HepG2 (cell line): ENCODE data around the gene COG1. TPM values are rescaled to one million over a fixed set of nuclear protein-coding genes. Genes with fewer than 3 reads are reported as not detected.

Experiments used
- ATAC-seq: fragments of 200-7000 bp; cut with Tn5 transposase; 3 replicates; pipeline ENCODE4 v1.9.1; 2020; ENCODE audit warnings: mild to moderate bottlenecking, moderate library complexity
- BruUV-seq: library from RNA; stranded (reverse); fragments of 400-500 nt; replicated peaks from 2 replicates; lab custom pipeline; 2021; lab: Mats Ljungman, UMichigan
- CTCF ChIA-PET: fragments of 300-600 bp; formaldehyde crosslinking; extraction: SDS; loops from one replicate; lab custom pipeline; 2021; ENCODE audit warnings: low total read pairs, inconsistent platforms, low intra/inter-chr PET ratio; lab: Yijun Ruan, JAX
- POLR2A ChIA-PET: fragments of 350-600 bp; sonication (Branson Sonifier 250); formaldehyde crosslinking; loops from one replicate; lab custom pipeline; 2020; ENCODE audit warnings: antibody characterized with exemption, inconsistent platforms; lab: Yijun Ruan, JAX
- DNase-seq: peaks from one replicate; pipeline ENCODE4 v3.0.0-alpha.2; 2015; ENCODE audit warnings: low spot score
- FAIRE-seq: peaks from 3 replicates; lab custom pipeline; 2011; peaks lifted over from hg19 to GRCh38; lab: Jason Lieb, UNC
- H2AFZ ChIP-seq: one replicate; pipeline ENCODE4 v1.6.1; 2011; ENCODE audit warnings: low read length, inconsistent platforms
- H3K27ac ChIP-seq: fragments of 300-600 bp; 3 replicates; pipeline ENCODE4 v1.8.0; 2011; ENCODE audit warnings: mixed run types, mild to moderate bottlenecking, mixed read lengths, low read length, inconsistent platforms; ENCODE audit not compliant: insufficient read depth; ENCODE audit errors: extremely low read length
- H3K27me3 ChIP-seq, 2 experiments: fragments of 200-600 bp in 1 of 2; 2 replicates in 1 of 2; 3 replicates in 1 of 2; pipeline versions ENCODE4 v1.6.0 to v1.8.0; 2011; ENCODE audit warnings: low read length in 2 of 2, mild to moderate bottlenecking in 2 of 2, moderate library complexity in 2 of 2, inconsistent platforms in 1 of 2; ENCODE audit not compliant: insufficient read depth in 2 of 2, control insufficient read depth in 1 of 2
- H3K36me3 ChIP-seq, 2 experiments: fragments of 200-600 bp in 1 of 2; replicated peaks in 1 of 2; 2 replicates in 1 of 2; 3 replicates in 1 of 2; pipeline versions ENCODE4 v1.5.1 to v1.8.0; 2011; ENCODE audit warnings: low read length in 2 of 2, inconsistent platforms in 1 of 2; ENCODE audit not compliant: insufficient read depth in 2 of 2, control insufficient read depth in 1 of 2
- H3K4me1 ChIP-seq: 2 replicates; pipeline ENCODE4 v1.5.1; 2012; ENCODE audit warnings: low read length, inconsistent platforms; ENCODE audit not compliant: insufficient read depth
- H3K4me2 ChIP-seq: 2 replicates; pipeline ENCODE4 v1.6.0; 2011; ENCODE audit warnings: low read depth, low read length, inconsistent platforms
- H3K4me3 ChIP-seq, 3 experiments: fragments of 200-600 bp in 1 of 3; sonication (generic), shearing (Covaris generic) in 1 of 3; replicated peaks in 1 of 3; 2 replicates each; pipeline ENCODE4 v1.5.1; 2011 to 2016; ENCODE audit warnings: low read length in 3 of 3, inconsistent platforms in 2 of 3, low read depth in 2 of 3, mild to moderate bottlenecking in 2 of 3, control low read depth in 1 of 3, mixed read lengths in 1 of 3; ENCODE audit not compliant: insufficient read depth in 1 of 3
- H3K79me2 ChIP-seq: one replicate; pipeline ENCODE4 v1.6.1; 2011; ENCODE audit warnings: low read length, inconsistent platforms; ENCODE audit not compliant: insufficient read depth
- H3K9ac ChIP-seq: 2 replicates; pipeline ENCODE4 v1.6.0; 2011; ENCODE audit warnings: mild to moderate bottlenecking, low read depth, low read length, inconsistent platforms; ENCODE audit not compliant: insufficient read depth
- H3K9me3 ChIP-seq: 2 replicates; pipeline ENCODE4 v1.5.1; 2012; ENCODE audit warnings: mild to moderate bottlenecking, low read length
- H4K20me1 ChIP-seq: 2 replicates; pipeline ENCODE4 v1.6.0; 2011; ENCODE audit warnings: inconsistent platforms, mild to moderate bottlenecking, low read length, moderate library complexity; ENCODE audit not compliant: insufficient read depth
- HOXA9 ChIP-seq: sonication (generic); formaldehyde crosslinking; IDR thresholded peaks from 2 replicates; pipeline ENCODE4 v1.8.1; 2022; ENCODE audit warnings: missing genetic modification reagents, mild to moderate bottlenecking, moderate library complexity, borderline replicate concordance
- JUNB ChIP-seq: sonication (generic); formaldehyde crosslinking; IDR thresholded peaks from 2 replicates; pipeline ENCODE4 v1.8.0; 2022; ENCODE audit warnings: missing genetic modification reagents, mild to moderate bottlenecking, borderline replicate concordance
- KDM2A ChIP-seq: sonication (generic); formaldehyde crosslinking; IDR thresholded peaks from 2 replicates; pipeline ENCODE4 v1.4.0; 2020; ENCODE audit warnings: low read depth, missing genetic modification reagents, borderline replicate concordance
- NFE2 ChIP-seq: sonication (generic); formaldehyde crosslinking; IDR thresholded peaks from 2 replicates; pipeline ENCODE4 v1.4.0; 2020; ENCODE audit warnings: missing genetic modification reagents
- SMAD9 ChIP-seq: sonication (generic); formaldehyde crosslinking; IDR thresholded peaks from 2 replicates; pipeline ENCODE4 v1.5.1; 2020; ENCODE audit warnings: mild to moderate bottlenecking, missing genetic modification reagents
- SUZ12 ChIP-seq: fragments of 150-350 bp; IDR thresholded peaks from 2 replicates; pipeline ENCODE4 v1.6.1; 2014; ENCODE audit warnings: low read depth, low read length
- UBTF ChIP-seq: sonication (generic); formaldehyde crosslinking; IDR thresholded peaks from 2 replicates; pipeline ENCODE4 v1.4.0; 2020; ENCODE audit warnings: mild to moderate bottlenecking, missing genetic modification reagents
- ZFYVE20 ChIP-seq: sonication (generic); formaldehyde crosslinking; IDR thresholded peaks from 2 replicates; pipeline ENCODE4 v1.8.0; 2023; ENCODE audit warnings: low read depth, mild to moderate bottlenecking, moderate library complexity, missing genetic modification reagents, borderline replicate concordance
- ZNF451 ChIP-seq: sonication (generic); formaldehyde crosslinking; IDR thresholded peaks from 2 replicates; pipeline ENCODE4 v1.5.0; 2020; ENCODE audit warnings: mild to moderate bottlenecking, missing genetic modification reagents
- whole genome bisulfite sequencing: methylation state at CpG from one replicate; pipeline ENCODE4 v1.1.6; 2017; ENCODE audit warnings: low lambda C conversion rate; 5-methylcytosine and 5-hydroxymethylcytosine counted together
- in situ Hi-C: cut with HindIII; loops from 2 replicates; pipeline ENCODE4 v1.10.0; 2017; ENCODE audit warnings: low pct_unique_long_range_greater_than_20kb; ENCODE audit not compliant: extremely low pct_ligation_motif_present
- intact Hi-C: fragments of 100-400 bp; cut with micrococcal nuclease; formaldehyde crosslinking; loops from one replicate; pipeline ENCODE4 v1.10.0; 2022; ENCODE audit not compliant: unreplicated experiment
- polyA plus RNA-seq, 8 experiments: library from polyadenylated mRNA; depleted of rRNA in 3 of 8; stranded (reverse) in 7 of 8; unstranded in 1 of 8; fragments of >200 nt; fragmentation: Illumina TruSeq in 4 of 8; extraction: Trizol in 4 of 8; gene quantifications; 2 replicates each; pipeline versions ENCODE4 v1.2.1 to v1.2.3, GENCODE V29; 2011 to 2016; ENCODE audit warnings: low read depth in 4 of 8, missing spikeins in 1 of 8, mixed read lengths in 1 of 8; ENCODE audit not compliant: insufficient read depth in 1 of 8
- total RNA-seq, 5 experiments: library from RNA; depleted of rRNA; stranded (reverse); fragments of >200 nt; fragmentation: Illumina TruSeq; extraction: Trizol; gene quantifications; 2 replicates each; pipeline ENCODE4 v1.2.3, GENCODE V29; 2016; ENCODE audit warnings: low read depth in 1 of 5
- TF ChIP-seq, protein P1 (sequence below): sonication (generic); formaldehyde crosslinking; IDR thresholded peaks from 2 replicates; pipeline ENCODE4 v1.8.0; 2023; ENCODE audit warnings: mild to moderate bottlenecking, missing genetic modification reagents

COG1 gene
- total and polyA plus RNA-seq, 2 of the 13 experiments (the other 11 are each of a cell fraction or from before 2014, with no cell fraction given) = 36.6 to 39.7 TPM

DNA sequence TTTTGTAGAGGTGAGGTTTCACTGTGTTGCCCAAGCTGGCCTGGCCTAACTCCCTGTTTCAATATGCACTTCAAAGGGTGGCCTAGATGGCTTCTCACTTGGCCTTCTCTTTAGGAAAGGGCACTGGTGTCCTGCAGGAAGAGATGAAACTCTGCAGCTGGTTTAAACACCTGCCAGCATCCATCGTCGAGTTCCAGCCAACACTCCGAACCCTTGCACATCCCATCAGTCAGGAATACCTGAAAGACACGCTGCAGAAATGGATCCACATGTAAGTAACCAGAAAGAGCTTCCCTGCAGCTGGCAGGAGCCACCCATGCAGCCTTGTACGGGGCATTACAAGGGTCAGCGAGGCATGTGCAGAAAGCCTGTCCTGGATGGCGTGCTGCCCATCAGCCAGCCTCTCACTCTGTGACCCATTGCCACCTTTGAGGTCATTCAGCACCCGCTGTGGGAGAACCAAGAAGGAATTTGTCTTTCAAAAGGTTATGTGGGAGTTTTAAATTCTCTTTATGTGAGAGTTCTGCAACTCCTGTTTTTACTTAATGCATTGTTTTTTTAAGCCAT, 7.0 kb downstream of the COG1 start (continued):
- TF ChIP-seq UBTF (CRISPR knock-in tag) = 0 out of 2 replicates have a peak, but pooled peaks have one; percentile 30
- TF ChIP-seq, protein P1, sequence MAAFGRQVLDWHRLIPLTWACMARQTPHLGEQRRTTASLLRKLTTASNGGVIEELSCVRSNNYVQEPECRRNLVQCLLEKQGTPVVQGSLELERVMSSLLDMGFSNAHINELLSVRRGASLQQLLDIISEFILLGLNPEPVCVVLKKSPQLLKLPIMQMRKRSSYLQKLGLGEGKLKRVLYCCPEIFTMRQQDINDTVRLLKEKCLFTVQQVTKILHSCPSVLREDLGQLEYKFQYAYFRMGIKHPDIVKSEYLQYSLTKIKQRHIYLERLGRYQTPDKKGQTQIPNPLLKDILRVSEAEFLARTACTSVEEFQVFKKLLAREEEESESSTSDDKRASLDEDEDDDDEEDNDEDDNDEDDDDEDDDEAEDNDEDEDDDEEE = 0 out of 2 replicates have a peak, but pooled peaks have one; percentile 47

- in situ Hi-C loops (no loop called here), intact Hi-C loops (loop anchor here (2.0 to 5.0 kb wide), 4 partner anchors 30 to 608 kb away; partner anchors contain the start of gene CDC42EP4)
- no peak overlapping the region for H3K4me3 ChIP-seq
- no peak for DNase-seq
- peaks cover 69% of the 10 kb centered on the region for H3K4me1 ChIP-seq
- peak overlapping the region; percentile 43; the same call in 1 of the 2 replicates for H3K4me2 ChIP-seq
- no peak for FAIRE-seq
- 89% methylated on average over 10 of the region's 10 CpGs for WGBS
- no TSS peak for BruUV-seq
- no peak overlapping the region for H2AFZ ChIP-seq
- H4K20me1 ChIP-seq = peaks cover 3% of the 10 kb centered on the region; the same call in 1 of the 2 replicates
- H3K9ac ChIP-seq = 0 out of 2 replicates have a peak overlapping the region, but pooled peaks have one; percentile 29
- H3K79me2 ChIP-seq = peaks cover 21% of the 10 kb centered on the region
- ATAC-seq = no peak
- H3K27ac ChIP-seq = peak overlapping the region; percentile 76
- no peaks in the 10 kb centered on the region for H3K9me3 ChIP-seq
- H3K27me3 ChIP-seq = no peaks in the 10 kb centered on the region
- ChIA-PET POLR2A (interaction anchor here (0.9 to 4.4 kb wide), 5 partner anchors 8 to 108 kb away, joined by 3 to 47 read pairs (median 5); partner anchors contain the start of genes COG1 and SLC39A11), CTCF (interaction anchor here (1.1 kb wide), 1 partner anchor 9 kb away, joined by 3 read pairs; no protein-coding TSS in a partner anchor)
- H3K36me3 ChIP-seq = peaks cover 30 to 68% of the 10 kb centered on the region in 2 experiments
- no peak for TF ChIP-seq HOXA9 (CRISPR knock-in tag)
- 0 out of 2 replicates have a peak, but pooled peaks have one; percentile 2 for TF ChIP-seq SMAD9 (CRISPR knock-in tag)
- TF ChIP-seq ZFYVE20 (CRISPR knock-in tag) = no peak
- no peak for TF ChIP-seq SUZ12
- TF ChIP-seq NFE2 (CRISPR knock-in tag) = no peak
- TF ChIP-seq ZNF451 (CRISPR knock-in tag) = no peak
- TF ChIP-seq KDM2A = no peak
- TF ChIP-seq JUNB (CRISPR knock-in tag) = no peak
These were observed 7.6 kb downstream of the COG1 start for GRCh38 chr17:73200476-73200875.
